HG02943 (cell line): ENCODE results near the gene ELFN1.

Experiments
- ATAC-seq: cut with Tn5 transposase; IDR thresholded peaks from one replicate; pipeline ENCODE4 v1.9.1; 2021; ENCODE audit warnings: mild to moderate bottlenecking, low read depth, moderate library complexity; ENCODE audit not compliant: unreplicated experiment

Gene ELFN1

DNA sequence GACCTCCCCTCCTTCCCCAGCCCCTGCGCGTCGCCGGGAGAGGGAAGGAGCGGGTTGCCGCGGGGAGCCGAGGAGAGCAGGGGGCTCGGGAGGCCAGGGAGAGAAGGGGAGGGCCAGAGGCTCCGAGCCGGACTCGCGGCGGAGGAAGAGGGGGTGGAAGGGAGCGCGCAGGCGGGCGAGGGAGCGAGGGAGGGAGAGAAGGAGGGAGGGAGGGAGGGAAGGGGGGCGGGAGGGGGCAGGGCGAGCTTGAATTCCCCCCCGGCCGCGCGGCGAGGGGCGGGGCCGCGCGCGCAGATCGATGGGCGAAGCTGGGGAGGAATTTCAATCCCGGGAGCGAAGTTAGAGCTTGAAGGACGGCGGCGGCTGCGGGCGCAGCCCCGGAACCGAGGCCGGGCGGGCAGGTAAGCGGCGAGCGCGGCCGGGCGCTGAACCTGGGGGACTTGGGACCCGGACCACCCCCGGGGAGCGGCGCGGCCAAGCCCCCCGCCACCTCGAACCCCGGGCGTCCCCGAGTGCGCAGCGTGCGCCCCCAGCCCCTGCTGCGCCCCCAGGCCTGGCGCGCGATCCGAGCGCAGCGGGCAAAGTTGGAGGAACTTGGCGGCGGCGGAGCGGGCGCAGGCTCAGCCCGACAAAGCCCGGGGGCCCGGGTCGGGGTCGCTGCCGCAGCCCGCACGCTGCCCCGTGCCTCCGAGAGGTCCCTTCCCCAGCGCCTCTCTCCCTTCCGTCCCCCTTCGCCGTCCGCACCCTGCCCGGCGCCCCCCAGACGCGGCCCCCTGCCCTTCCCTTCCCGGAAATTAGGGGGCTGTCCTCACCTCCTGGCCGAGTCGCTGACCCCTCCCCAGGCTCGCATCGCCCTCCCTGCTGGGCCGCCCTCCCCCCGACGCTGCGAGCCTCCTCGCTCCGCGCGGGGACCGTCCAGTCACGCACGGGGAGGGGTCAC is at the start of gene ELFN1:
Gene ELFN1, plus strand, starts transcription at position 324 of the 940 bp plus-strand sequence. CDS start 74,320 bp downstream, outside the sequence.
- ATAC-seq = no peak

DNA sequence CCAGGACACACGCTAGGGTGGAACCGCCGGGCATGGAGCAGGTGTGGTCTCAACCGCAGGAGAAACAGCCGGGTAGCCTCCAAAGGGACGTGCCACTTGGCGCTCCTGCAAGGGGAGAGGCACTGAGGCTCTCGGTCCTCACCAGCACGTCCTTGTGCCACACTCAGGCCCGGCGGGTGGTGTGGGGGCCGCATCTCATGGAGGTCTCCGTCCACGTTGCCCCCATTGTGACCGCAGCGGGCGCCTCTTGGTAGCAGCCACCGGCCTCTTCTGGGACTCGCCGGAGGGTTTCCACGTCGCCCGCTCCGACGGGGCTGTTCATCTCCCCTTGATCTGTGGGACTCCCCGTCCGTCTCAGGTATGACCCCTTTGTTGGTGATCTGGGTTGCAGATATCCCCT is 49.2 kb upstream of the ELFN1 start:
- ATAC-seq = no peak

DNA sequence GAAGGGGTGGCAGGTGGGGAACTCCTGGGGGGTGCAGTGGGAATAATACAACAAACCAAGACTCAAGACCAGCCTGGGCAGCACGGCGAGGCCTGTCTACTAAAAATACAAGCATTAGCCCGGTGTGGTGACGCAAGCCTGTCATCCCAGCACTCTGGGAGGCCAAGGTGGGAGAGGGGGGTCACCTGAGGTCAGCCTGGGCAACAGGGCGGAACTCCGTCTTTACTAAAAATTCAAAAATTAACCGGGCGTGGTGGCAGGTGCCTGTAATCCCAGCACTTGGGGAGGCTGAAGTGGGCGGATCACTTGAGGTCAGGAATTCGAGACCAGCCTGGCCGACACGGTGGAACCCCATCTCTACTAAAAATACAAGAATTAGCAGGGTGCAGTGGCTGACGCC is 48.4 kb upstream of the ELFN1 start:
- ATAC-seq = no peak

DNA sequence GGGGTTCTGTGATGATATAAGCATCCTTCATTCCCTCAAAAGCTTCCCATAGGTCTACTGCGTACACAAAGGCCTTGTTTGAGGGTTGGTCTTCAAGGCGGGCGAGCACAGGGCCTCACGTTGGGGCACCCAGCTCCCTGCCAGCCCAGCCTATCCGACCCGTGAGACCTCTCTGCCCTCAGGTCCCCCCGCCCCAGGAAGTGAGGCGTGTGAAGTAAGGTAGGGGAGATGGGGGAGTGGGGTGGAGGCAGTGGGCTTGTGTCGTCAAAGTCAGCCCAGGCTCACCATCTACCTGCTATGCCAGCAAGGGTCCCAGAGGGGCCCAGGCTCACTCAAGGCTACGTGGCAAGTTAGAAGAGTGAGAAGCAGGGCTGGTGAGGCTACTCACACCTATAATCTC is 47.6 kb upstream of the ELFN1 start:
- no peak for ATAC-seq

DNA sequence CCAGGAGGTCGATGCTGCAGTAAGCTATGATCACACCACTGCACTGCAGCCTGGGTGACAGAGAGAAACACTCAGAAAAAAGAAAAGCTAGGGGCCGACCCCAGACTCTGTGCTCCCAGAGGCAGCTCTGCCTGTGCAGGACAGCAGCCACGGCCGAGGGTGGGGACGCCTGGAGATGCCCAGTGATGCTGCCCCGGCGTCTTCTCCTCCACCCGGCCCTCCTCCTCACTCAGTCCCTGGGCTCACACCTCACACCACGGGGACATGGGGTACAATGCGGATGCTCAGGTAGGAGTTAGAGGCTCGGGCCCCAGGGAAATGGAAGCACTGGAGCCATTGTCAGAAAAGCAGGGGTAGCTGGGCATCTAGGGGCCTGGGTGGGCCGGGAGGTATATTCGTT is 46.3 kb upstream of the ELFN1 start:
- ATAC-seq = no peak

DNA sequence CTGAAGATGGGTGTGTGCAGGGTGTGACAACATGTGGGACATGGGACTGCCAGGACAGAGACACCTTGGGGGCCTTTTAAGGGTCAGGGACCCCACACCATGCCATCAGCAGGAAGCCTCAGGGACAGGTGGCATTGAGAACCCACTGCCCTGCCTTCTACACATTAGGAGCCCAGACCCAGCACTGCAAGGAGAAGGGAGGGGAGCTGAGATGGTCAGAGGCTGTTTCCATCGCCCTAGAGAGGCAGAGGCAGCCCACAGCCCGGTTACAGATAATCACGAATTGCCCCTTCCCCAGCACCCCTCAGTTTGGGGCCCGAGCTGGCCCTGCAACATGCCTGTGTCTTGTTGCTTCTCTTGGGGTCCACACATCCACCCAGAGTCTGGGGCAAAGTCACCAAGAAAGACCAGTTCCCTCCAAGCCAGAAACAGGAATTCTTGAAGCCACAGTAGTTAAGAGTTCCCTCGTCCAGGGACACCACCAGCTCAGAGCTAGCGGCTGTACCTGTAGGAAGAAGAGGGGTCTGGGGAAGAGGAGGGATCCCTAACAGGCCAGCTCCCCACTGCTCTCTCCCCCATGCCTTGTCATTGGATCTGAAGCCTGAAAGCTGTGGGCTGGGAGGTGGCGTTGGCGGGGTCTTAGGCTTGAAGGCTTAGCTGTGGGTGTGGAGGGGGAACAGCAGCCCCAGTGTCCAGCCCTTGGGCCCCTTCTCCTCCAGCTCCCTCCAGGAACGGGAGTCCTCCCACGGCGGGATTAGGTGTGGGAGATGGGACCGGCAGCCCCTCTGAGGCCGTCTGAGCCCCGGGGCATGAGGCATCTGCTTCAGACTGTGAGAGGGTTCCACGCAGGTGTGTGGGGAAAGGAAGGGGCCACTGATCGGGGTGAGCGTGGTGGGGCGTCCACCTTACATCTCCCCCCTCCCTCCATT is 44.8 kb upstream of the ELFN1 start:
- ATAC-seq = no peak

DNA sequence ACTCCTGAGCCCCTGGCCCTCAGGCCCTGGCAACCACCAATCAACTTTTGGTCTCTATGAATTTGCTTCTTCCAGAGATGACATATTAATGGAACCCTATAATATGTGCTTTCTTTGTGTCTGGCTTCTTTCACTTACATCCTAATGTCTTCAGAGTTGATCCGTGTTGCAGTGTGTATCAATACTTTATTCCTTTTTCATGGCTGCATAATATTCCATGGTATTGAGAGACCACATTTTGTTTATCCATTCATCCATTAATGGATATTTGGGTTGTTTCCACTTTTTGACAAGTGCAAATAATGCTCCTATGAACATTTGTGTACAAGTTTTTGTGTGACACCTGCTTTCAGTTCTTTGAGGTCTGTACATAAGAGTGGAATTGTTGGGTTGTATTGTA is 43.3 kb upstream of the ELFN1 start:
- no peak for ATAC-seq

DNA sequence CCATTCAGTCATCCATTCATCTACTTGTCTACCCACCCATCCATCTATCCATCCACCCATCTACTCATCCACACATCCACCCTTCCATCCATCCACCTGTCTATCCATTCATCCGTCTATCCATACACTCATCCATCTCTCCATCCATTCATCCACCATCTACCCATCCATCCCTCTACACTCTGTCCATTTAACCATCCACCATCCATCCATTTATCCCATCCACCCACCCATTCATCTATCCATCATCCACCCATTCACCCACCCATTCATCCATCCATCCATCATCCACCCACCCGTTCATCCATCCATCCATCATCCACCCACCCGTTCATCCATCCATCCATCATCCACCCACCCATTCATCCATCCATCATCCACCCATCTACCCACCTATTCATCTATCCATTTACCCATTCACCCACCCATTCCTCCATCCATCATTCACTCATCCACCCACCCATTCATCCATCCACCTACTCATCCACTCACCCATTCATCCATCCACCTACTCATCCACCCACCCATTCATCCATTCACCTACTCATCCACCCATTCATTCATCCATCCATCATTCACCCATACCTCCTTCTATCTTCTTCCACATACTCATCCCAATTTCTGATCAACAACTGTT is 39.3 kb upstream of the ELFN1 start:
- ATAC-seq = no peak

DNA sequence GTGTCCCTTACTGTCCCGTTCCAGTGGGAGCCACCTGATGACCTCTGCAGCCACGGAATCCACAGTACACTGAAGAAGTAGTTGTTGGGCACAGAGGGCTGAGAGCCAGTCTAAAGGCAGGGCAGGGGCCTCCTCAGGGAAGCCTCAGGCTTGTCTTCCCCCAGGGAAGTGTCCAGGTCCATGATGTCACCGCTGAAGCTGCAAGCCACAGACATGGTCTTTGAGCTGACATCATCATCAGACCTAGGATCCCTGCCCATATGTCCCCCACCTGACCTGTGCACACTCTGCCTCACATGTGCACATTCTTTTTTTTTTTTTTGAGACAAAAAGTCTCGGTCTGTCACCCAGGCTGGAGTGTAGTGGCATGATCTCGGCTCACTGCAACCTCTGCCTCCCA is 38.4 kb upstream of the ELFN1 start:
- no peak for ATAC-seq

DNA sequence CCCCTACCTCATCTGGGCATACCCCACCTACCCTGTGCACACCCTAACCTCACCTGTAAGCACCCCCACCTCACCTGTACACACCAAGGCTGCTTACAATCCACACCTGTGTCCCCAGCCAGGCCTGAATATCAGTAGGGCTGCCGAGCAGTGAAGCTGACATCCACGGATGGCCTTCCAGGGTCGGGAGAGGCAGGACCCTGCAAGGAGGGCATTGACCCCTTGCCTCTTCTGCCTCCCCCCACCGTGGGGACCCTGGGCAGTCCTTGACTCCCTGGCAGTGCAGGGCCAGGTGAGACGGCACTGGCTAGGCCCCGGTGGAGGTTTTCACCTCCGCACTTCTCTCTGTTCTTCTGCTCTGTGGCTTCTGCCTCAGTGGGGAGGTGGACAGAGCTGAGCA is 37.6 kb upstream of the ELFN1 start:
- no peak for ATAC-seq

DNA sequence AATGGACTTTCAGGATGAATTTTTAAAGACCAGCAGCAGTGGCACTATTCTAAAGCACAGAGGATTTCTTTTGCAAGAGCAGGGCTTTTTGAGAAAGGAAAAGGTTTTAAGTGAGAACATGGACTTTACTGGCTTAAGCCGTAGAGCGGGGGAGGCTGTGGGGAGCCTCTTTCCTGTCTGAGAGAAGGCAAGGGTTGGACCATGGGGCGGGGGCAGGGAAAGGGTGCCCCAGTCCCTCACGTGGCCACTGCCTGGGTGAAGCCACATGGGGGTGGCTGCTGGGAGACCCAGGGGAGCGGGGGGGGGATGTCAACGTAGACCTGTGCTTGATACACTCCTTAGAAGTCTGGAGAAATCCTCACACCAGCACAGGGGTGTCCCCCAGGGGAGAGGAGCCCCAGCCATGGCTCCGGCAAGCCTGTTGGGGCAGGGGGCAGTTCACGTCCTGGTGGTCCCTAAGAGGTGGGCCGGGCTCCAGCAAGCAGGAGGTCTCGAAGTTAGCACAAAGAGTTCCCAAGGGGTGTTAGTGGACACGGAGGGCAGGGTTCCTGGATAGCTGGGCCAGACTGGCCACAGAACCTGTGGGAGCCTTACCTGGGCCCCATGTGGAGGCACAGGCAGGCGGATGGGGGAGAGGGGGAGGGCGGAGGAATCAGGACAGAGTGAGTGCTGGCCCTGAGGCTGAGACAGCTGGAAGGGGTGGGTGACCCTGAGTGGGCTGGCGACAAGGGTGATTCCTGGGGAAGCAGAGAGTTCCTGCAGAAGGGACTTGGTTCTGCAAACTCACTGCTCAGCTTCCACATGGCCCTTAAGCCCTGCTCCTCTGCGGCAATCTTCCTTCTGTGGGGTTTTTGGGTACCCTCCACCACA is 36.9 kb upstream of the ELFN1 start:
- ATAC-seq = no peak

DNA sequence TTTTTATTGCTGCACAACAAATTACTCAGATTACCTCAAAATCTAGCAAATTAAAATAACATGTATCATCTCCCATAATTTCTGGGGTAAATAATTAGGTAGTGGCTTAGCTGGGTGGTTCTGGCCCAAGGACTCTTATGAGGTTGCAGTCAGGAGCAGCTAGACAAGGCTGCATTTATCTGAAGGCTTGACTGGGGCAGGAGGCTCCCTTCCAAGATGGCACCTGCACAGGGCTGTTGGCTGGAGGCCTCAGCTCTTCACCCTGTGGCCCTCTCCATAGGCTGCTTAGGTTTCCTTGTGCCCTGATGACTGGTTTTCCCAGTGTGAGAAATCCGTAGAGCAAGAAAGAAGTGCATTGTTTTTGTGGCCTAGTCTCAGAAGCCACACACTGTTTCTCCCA is 34.7 kb upstream of the ELFN1 start:
- no peak for ATAC-seq

DNA sequence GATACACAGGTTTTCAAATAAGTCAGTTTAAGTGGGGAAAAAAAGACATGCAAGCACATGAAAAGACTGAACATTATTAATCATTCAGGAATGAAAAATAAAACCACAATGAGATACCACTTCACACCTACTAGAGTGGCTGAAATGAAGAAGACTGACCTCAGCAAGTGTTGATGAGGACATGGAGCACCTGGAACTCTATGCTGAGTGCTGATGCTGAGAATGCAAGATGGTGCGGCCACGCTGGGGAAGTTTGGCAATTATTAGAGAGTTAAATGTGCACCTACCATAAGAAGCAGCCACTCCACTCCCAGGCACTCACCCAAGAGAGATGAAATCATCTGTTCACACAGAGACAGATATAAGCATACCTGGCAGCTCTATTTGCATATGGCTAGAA is 32.9 kb upstream of the ELFN1 start:
- no peak for ATAC-seq

DNA sequence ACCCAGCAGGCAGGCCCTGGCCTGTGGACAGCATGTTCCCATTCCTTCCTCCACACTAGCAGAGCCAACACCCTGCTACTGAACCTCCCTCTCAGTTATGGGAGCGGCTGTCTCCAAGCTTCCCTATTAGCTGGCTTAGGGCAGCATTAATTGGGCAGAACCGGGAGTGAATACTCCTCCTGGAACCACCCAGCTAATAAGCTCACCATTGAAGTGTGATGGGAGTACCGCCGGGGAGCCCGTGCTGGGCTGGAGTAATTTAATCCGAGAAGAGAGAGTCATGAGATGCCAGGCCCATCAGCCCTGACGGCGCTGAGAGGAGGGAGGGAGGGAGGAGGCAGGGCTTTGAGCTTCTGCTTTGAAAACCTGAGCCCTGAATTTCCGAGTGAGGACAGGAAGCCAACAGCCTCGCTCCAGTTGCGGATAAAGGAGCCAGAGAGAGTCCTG is 31.8 kb upstream of the ELFN1 start:
- no peak for ATAC-seq

DNA sequence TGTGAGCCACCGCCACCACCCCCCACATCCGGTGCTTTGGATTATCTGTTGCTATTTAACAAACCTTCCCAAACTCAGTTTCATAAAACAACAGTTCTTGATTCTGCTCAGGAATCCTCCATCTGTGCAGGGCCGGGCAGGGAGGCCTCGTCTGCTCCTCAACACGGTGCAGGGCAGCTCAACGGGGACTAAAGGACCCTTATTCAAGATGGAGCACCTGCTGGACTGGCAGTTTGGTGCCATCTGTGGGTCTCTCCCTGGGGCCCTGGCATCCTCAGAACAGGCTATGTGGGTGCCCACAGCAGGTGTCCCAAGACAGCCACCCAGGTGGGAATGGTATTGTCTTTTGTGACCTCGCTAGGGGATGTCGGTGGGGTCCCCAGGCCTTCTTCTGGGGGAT is 31.0 kb upstream of the ELFN1 start:
- no peak for ATAC-seq

DNA sequence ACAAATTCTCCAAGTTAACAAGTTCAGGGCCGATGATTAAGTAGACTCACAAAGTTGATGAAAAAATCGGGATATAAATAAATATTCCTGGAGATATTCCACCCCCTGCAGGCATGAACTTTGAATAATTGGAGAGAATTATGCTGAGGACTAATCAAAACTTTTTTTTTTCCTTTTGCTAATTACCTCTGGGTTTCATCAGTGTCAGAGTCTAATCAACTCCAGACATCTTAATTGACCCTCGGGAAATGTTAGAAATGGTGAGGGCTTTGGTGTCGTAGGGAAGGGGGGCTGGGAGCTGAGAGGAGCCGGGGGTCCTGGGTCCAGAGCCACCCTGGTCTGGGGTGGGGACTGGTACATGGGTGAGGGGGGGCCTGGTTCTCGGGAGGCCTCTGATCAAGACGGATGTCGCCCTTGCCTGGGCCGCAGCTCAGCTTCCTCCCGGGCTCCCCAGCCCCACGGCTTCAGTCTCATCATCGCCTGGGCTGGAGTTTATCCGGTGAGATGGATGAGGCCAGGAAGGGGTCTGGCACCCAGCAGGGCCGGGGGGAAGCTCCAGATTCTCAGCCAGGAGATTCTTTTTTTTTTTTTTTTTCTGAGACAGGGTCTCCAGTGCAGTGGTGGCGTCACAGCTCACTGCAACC is 30.4 kb upstream of the ELFN1 start:
- no peak for ATAC-seq

DNA sequence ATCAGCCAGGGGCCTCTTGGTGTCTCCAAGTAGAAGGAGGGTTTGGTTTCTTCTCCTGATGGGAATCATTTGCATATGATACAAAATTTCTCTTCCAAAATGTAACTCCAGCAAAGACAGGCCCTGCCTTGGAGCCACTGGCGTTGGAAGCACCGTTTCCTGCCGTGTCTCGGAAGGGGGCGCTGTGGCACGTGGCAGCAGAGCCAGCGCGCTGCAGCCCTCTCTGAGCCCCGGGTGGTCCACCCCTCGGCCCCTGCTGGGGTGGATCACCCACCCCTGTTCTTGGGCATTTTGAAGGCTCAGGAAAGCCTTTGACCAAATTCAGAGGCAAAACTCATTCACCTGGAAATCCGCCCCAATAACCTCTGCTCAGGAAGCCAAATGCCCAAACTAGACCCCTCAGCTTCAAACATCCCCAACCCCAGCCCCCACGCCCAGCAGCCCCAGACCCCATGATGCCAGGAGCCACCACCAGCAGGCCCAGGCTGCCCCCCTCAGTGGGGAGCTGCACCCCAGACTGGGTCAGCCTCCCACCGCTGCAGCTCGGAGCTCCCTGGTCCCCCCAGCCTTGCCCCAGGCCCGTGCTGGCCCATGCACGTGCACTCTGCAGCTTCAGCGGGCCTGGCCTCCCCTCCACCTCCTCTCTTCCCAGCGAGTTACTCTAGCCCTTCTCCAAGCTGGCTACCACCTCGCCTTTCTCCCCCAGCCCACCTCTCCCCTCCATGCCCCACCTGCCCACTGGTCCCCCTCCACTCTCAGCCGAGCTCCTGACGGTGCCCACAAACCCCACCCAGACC is 29.5 kb upstream of the ELFN1 start:
- no peak for ATAC-seq

DNA sequence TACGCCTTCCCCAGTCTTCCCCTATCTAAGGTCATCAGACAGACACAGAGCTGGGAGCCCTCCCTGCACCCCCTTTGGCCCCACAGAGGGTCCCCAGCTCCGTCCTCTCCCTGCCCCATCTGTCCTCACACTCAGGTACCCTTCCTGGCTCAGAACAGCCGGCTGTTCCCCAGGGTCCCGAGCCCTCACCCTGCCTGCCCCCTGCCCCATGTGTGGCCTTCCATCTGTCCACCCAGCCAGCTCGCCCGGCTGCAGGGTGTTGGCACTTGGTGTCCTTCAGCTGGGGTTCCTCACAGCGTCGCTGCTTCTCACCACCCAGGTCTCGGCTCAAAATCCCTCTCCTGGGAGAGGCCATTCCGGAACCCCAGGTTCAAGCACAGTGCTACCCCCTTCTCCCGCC is 28.9 kb upstream of the ELFN1 start:
- ATAC-seq = no peak
